BLaER1 treated with 17β-estradiol and CSF1 and Interleukin-3, amounts not matched to agents 10 nM and 100 nM (cell line): Measurements from ENCODE around the gene OBP2A.

Experiments used
- H3K27ac ChIP-seq, 11 experiments: shearing (Covaris generic); formaldehyde crosslinking; 2 replicates each; pipeline ENCODE4 v1.8.1; 2022
- H3K27me3 ChIP-seq, 11 experiments: shearing (Covaris generic); formaldehyde crosslinking; 2 replicates each; pipeline ENCODE4 v1.8.1; 2022
- H3K36me3 ChIP-seq, 11 experiments: shearing (Covaris generic); formaldehyde crosslinking; 2 replicates each; pipeline ENCODE4 v1.8.1; 2022
- H3K4me1 ChIP-seq, 10 experiments: shearing (Covaris generic); formaldehyde crosslinking; 2 replicates each; pipeline ENCODE4 v1.8.1; 2022
- H3K4me2 ChIP-seq, 11 experiments: shearing (Covaris generic); formaldehyde crosslinking; 2 replicates each; pipeline ENCODE4 v1.8.1; 2022
- H3K4me3 ChIP-seq, 10 experiments: shearing (Covaris generic); formaldehyde crosslinking; 2 replicates each; pipeline ENCODE4 v1.8.1; 2022
- H3K9ac ChIP-seq, 11 experiments: shearing (Covaris generic); formaldehyde crosslinking; 2 replicates each; pipeline ENCODE4 v1.8.1; 2022
- H3K9me3 ChIP-seq, 11 experiments: shearing (Covaris generic); formaldehyde crosslinking; replicated peaks in 1 of 11; 2 replicates each; pipeline ENCODE4 v1.8.1; 2022
- H4K20me1 ChIP-seq, 11 experiments: shearing (Covaris generic); formaldehyde crosslinking; 2 replicates each; pipeline ENCODE4 v1.8.1; 2022
- Cebpa-rat ChIP-seq, 11 experiments: shearing (Covaris generic); IDR thresholded peaks; 2 replicates each; pipeline ENCODE4 v1.8.1; 2022

OBP2A gene

GRCh38 chr9:135588886-135589595 lies 43.1 kb downstream of the OBP2A start:
- H3K4me2 ChIP-seq: no peak overlapping the region
- TF ChIP-seq Cebpa-rat (IDR thresholded peaks at IDR 0.05): no peak
- H3K4me1 ChIP-seq: peaks cover 0 to 45% (median 34%) of the 10 kb centered on the region in 10 experiments; a peak in 17 of 20 replicates
- no peaks in the 10 kb centered on the region for H4K20me1 ChIP-seq
- H3K27ac ChIP-seq: no peak overlapping the region
- no peaks in the 10 kb centered on the region for H3K27me3 ChIP-seq
- H3K36me3 ChIP-seq: no peaks in the 10 kb centered on the region
- H3K4me3 ChIP-seq: no peak overlapping the region
- no peaks in the 10 kb centered on the region for H3K9me3 ChIP-seq
- no peak overlapping the region for H3K9ac ChIP-seq

GRCh38 chr9:135589596-135590485 lies 43.9 kb downstream of the OBP2A start:
- Histone ChIP-seq H3K4me2 (no peak overlapping the region), H4K20me1 (no peaks in the 10 kb centered on the region), H3K9me3 (peaks cover 0 to 4% (median 0%) of the 10 kb centered on the region in 11 experiments; a peak in 1 of 22 replicates), H3K27me3 (no peaks in the 10 kb centered on the region), H3K36me3 (no peaks in the 10 kb centered on the region), H3K4me3 (no peak overlapping the region), H3K4me1 (peaks cover 0 to 38% (median 26%) of the 10 kb centered on the region in 10 experiments; a peak in 17 of 20 replicates), H3K27ac (no peak overlapping the region), H3K9ac (no peak overlapping the region)
- TF ChIP-seq Cebpa-rat (IDR thresholded peaks at IDR 0.05): no peak

- Histone ChIP-seq H3K27me3 (no peaks in the 10 kb centered on the region), H3K9ac (no peak overlapping the region), H3K36me3 (no peaks in the 10 kb centered on the region), H3K4me1 (peaks cover 0 to 31% (median 19%) of the 10 kb centered on the region in 10 experiments; a peak in 15 of 20 replicates), H4K20me1 (no peaks in the 10 kb centered on the region), H3K4me2 (no peak overlapping the region), H3K4me3 (no peak overlapping the region), H3K9me3 (peaks cover 0 to 10% (median 0%) of the 10 kb centered on the region in 11 experiments; a peak in 1 of 22 replicates), H3K27ac (no peak overlapping the region)
- no peak for TF ChIP-seq Cebpa-rat (IDR thresholded peaks at IDR 0.05)
Measured at GRCh38 chr9:135590486-135591079, 44.7 kb downstream of the OBP2A start.

- Histone ChIP-seq H3K4me3 (no peak overlapping the region), H3K27ac (no peak overlapping the region), H3K9me3 (peaks cover 0 to 10% (median 0%) of the 10 kb centered on the region in 11 experiments; a peak in 1 of 22 replicates), H3K4me2 (peak overlapping the region in 5 of 11 experiments; percentile 9 to 47 (median 21); a peak in 6 of 22 replicates), H4K20me1 (no peaks in the 10 kb centered on the region), H3K9ac (no peak overlapping the region), H3K27me3 (no peaks in the 10 kb centered on the region), H3K36me3 (no peaks in the 10 kb centered on the region), H3K4me1 (peaks cover 0 to 26% (median 16%) of the 10 kb centered on the region in 10 experiments; a peak in 13 of 20 replicates)
- TF ChIP-seq Cebpa-rat (IDR thresholded peaks at IDR 0.05): no peak
Measured at GRCh38 chr9:135591506-135592330, 45.8 kb downstream of the OBP2A start.

GRCh38 chr9:135592331-135592590 lies 46.3 kb downstream of the OBP2A start:
- Histone ChIP-seq H3K9me3 (peaks cover 0 to 10% (median 0%) of the 10 kb centered on the region in 11 experiments; a peak in 1 of 22 replicates), H4K20me1 (no peaks in the 10 kb centered on the region), H3K4me2 (no peak overlapping the region), H3K4me3 (no peak overlapping the region), H3K27ac (no peak overlapping the region), H3K27me3 (no peaks in the 10 kb centered on the region), H3K9ac (no peak overlapping the region), H3K36me3 (no peaks in the 10 kb centered on the region), H3K4me1 (peaks cover 0 to 23% (median 15%) of the 10 kb centered on the region in 10 experiments; a peak in 12 of 20 replicates)
- TF ChIP-seq Cebpa-rat (IDR thresholded peaks at IDR 0.05): no peak

- no peak for TF ChIP-seq Cebpa-rat (IDR thresholded peaks at IDR 0.05)
Measured at GRCh38 chr9:135592625-135593024, 46.7 kb downstream of the OBP2A start.

GRCh38 chr9:135596211-135596610 lies 50.3 kb downstream of the OBP2A start:
- Histone ChIP-seq H3K9ac (no peak overlapping the region), H3K27me3 (no peaks in the 10 kb centered on the region), H3K27ac (no peak overlapping the region), H3K4me1 (peaks cover 0 to 17% (median 10%) of the 10 kb centered on the region in 10 experiments; a peak in 12 of 20 replicates), H3K4me3 (no peak overlapping the region), H3K36me3 (no peaks in the 10 kb centered on the region), H4K20me1 (no peaks in the 10 kb centered on the region), H3K4me2 (peak overlapping the region in 8 of 11 experiments; percentile 24 to 57 (median 46); a peak in 14 of 22 replicates), H3K9me3 (peaks cover 0 to 10% (median 0%) of the 10 kb centered on the region in 11 experiments; a peak in 1 of 22 replicates)
- no peak for TF ChIP-seq Cebpa-rat (IDR thresholded peaks at IDR 0.05)

More at GRCh38 chr9:135592625-135593024, 46.7 kb downstream of the OBP2A start:
- no peaks in the 10 kb centered on the region for H4K20me1 ChIP-seq
- H3K9ac ChIP-seq: no peak overlapping the region
- no peak overlapping the region for H3K27ac ChIP-seq
- no peak overlapping the region for H3K4me2 ChIP-seq
- peaks cover 0 to 10% (median 0%) of the 10 kb centered on the region in 11 experiments; a peak in 1 of 22 replicates for H3K9me3 ChIP-seq
- peaks cover 0 to 21% (median 14%) of the 10 kb centered on the region in 10 experiments; a peak in 12 of 20 replicates for H3K4me1 ChIP-seq
- no peaks in the 10 kb centered on the region for H3K36me3 ChIP-seq
- H3K27me3 ChIP-seq: no peaks in the 10 kb centered on the region
- H3K4me3 ChIP-seq: no peak overlapping the region
